Naive thymus-derived CD4-positive, alpha-beta T cell (primary cell): Measurements from ENCODE around the gene HEPHL1. TPM values are rescaled to one million over a fixed set of nuclear protein-coding genes. Genes with fewer than 3 reads are reported as not detected.

Experiments
- ATAC-seq: fragments of 150-1000 bp; cut with Tn5 transposase; 2 replicates; pipeline ENCODE4 v1.10.0; 2021; ENCODE audit warnings: mild to moderate bottlenecking, moderate library complexity
- CTCF ChIA-PET: fragments of 350-600 bp; sonication (Branson Sonifier 250); formaldehyde crosslinking; loops from one replicate; lab custom pipeline; 2021; ENCODE audit warnings: antibody characterized with exemption; lab: Charles Lee
- POLR2A ChIA-PET: fragments of 350-600 bp; sonication (Branson Sonifier 250); formaldehyde crosslinking; loops from one replicate; lab custom pipeline; 2021; ENCODE audit warnings: antibody characterized with exemption, inconsistent platforms; lab: Charles Lee
- DNase-seq, 9 donors: peaks; one replicate each; pipeline versions ENCODE4 v3.0.0 to v3.0.0-alpha.2; 2020 to 2022; ENCODE audit warnings: mixed read lengths in 1 of 9
- H3K27ac ChIP-seq: one replicate; pipeline ENCODE4 v1.7.0; 2013; ENCODE audit warnings: mild to moderate bottlenecking, low read depth, low read length, moderate library complexity
- H3K27me3 ChIP-seq, 2 donors: one replicate each; pipeline ENCODE4 v1.7.0; 2013; ENCODE audit warnings: low read length in 2 of 2, mild to moderate bottlenecking in 2 of 2, moderate library complexity in 2 of 2; ENCODE audit not compliant: control insufficient read depth in 2 of 2, insufficient read depth in 2 of 2
- H3K36me3 ChIP-seq, 3 experiments: 1 replicate in 2 of 3; 2 replicates in 1 of 3; pipeline ENCODE4 v1.7.0; 2013; ENCODE audit warnings: low read length in 3 of 3, mild to moderate bottlenecking in 3 of 3, moderate library complexity in 1 of 3; ENCODE audit not compliant: insufficient read depth in 3 of 3, control insufficient read depth in 2 of 3
- H3K4me1 ChIP-seq, 2 donors: one replicate each; pipeline ENCODE4 v1.7.0; 2013; ENCODE audit warnings: low read length in 2 of 2, mild to moderate bottlenecking in 2 of 2, moderate library complexity in 1 of 2; ENCODE audit not compliant: control insufficient read depth in 2 of 2, insufficient read depth in 2 of 2
- H3K4me3 ChIP-seq: 2 replicates; pipeline ENCODE4 v1.7.0; 2013; ENCODE audit warnings: mild to moderate bottlenecking, low read length
- H3K9me3 ChIP-seq, 3 experiments: 1 replicate in 2 of 3; 2 replicates in 1 of 3; pipeline ENCODE4 v1.7.0; 2013; ENCODE audit warnings: low read length in 3 of 3; ENCODE audit not compliant: control insufficient read depth in 2 of 3
- H3K27ac Mint-ChIP-seq, 9 donors: one replicate each; pipeline ENCODE4 v1.8.0; 2020 to 2022; ENCODE audit warnings: mixed read lengths in 9 of 9, mild to moderate bottlenecking in 8 of 9, moderate library complexity in 5 of 9, inconsistent platforms in 2 of 9
- H3K27me3 Mint-ChIP-seq, 5 donors: one replicate each; pipeline ENCODE4 v1.8.0; 2021 to 2022; ENCODE audit warnings: mixed read lengths in 5 of 5, mild to moderate bottlenecking in 1 of 5
- H3K36me3 Mint-ChIP-seq, 5 donors: one replicate each; pipeline ENCODE4 v1.8.0; 2020 to 2022; ENCODE audit warnings: mixed read lengths in 5 of 5, mild to moderate bottlenecking in 3 of 5, inconsistent platforms in 1 of 5
- H3K4me1 Mint-ChIP-seq, 7 donors: one replicate each; pipeline ENCODE4 v1.8.0; 2020 to 2022; ENCODE audit warnings: mixed read lengths in 7 of 7, mild to moderate bottlenecking in 3 of 7, inconsistent platforms in 1 of 7
- H3K4me3 Mint-ChIP-seq, 10 donors: one replicate each; pipeline ENCODE4 v1.8.0; 2020 to 2022; ENCODE audit warnings: mild to moderate bottlenecking in 10 of 10, mixed read lengths in 10 of 10, moderate library complexity in 6 of 10, inconsistent platforms in 2 of 10
- H3K9me3 Mint-ChIP-seq, 11 donors: one replicate each; pipeline ENCODE4 v1.8.0; 2020 to 2022; ENCODE audit warnings: mixed read lengths in 11 of 11, mild to moderate bottlenecking in 4 of 11, inconsistent platforms in 1 of 11, moderate library complexity in 1 of 11
- intact Hi-C, 2 donors: fragments of 100-400 bp; cut with micrococcal nuclease; formaldehyde crosslinking; loops; one replicate each; pipeline ENCODE4 v1.15.1; 2023
- polyA plus RNA-seq, 2 donors: library from polyadenylated mRNA; unstranded; fragments of 300-500 nt; fragmentation: Illumina TruSeq; gene quantifications; one replicate each; pipeline ENCODE4 v1.2.3, GENCODE V29; 2021
- total RNA-seq, 6 experiments: library from RNA in 5 of 6; stranded (reverse) in 5 of 6; gene quantifications; 1 replicate in 5 of 6; 2 replicates in 1 of 6; pipeline ENCODE4 v1.2.3 and lab custom pipeline; 2021 to 2026

HEPHL1 gene
- total and polyA plus RNA-seq, 7 experiments from 2014 or later, result not detected

DNA sequence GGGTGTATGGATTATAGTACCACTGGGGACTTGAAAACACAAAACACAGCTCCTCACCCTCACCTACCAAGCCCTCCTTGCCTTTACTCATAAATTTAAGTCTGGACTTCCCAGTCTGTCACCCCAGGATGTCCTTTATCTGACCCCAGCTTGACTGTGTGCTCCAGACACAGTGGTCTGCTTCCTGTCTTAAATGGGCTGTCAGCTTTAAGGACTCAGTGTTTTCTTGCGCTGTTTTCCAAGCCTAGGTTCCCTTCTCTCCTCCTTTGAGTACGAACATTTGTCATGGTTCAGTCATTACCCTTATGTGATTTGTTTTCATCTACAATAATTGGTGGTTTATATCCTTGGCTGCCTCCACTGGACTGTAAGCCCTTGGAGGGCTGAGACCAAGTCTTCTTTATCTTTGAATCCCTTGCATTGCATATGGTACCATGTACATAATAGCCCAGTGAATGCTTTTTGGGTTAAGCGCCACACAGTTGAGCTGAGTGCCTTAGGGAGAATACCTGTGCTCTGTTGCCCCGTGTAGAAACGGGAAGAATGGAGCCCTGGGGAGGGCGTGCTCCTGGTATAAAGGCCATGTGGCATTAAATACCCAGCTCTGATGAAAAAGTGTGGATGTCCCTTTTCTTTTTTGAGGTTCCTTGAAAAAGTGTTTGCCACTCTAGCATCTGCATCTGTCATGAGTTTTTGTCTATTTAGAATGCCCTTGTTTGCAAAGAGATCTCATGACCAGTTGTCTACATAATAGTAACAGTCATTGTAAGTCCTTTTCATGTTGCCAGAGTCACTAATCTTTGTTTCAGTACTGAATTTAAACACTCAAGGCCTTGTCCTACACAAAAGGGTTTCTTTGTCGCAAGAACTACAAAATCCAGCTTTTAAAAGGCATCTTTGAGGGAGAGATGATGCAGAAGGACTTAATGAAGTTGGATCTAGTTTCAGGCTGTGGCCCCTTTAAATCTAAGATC is 121.4 kb downstream of the HEPHL1 start:
- Mint-ChIP-seq H3K27ac (peak overlapping the region in 1 of 9 donors; percentile 29), H3K27me3 (no peaks in the 10 kb centered on the region), H3K36me3 (peaks cover 0 to 4% (median 3%) of the 10 kb centered on the region in 5 donors), H3K4me1 (peaks cover 38 to 72% (median 59%) of the 10 kb centered on the region in 7 donors), H3K9me3 (no peaks in the 10 kb centered on the region), H3K4me3 (peak overlapping the region in 1 of 10 donors; percentile 40)
- Histone ChIP-seq H3K4me1 (peaks cover 0 to 4% of the 10 kb centered on the region in 2 donors), H3K27ac (no peak overlapping the region), H3K27me3 (no peaks in the 10 kb centered on the region), H3K4me3 (no peak overlapping the region), H3K9me3 (no peaks in the 10 kb centered on the region), H3K36me3 (no peaks in the 10 kb centered on the region)
- ATAC-seq, result no peak
- intact Hi-C loops, result no loop called here
- POLR2A ChIA-PET, result no interaction called here
- DNase-seq, result no peak
- CTCF ChIA-PET, result no interaction called here

DNA sequence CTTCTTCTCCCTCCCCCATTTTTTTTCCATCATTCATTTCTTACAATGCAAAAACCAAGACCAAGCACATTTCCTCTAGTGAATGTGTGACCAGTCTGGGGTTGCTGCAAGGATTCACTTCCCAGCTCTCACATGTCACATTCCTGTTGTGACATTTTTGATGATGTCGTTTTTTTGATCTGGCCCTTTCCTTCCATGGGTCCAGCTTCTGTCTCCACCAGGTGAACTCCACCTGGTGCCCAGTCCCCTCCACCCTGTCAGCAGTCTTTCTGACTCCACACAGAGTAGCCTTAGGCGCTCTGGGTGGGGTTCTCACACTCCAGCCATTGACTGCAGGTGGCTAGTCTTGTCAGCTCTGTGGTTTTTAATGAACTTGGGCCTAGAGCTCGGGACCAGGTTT is 123.1 kb downstream of the HEPHL1 start:
- Mint-ChIP-seq H3K9me3 (no peaks in the 10 kb centered on the region), H3K27ac (peak overlapping the region in 1 of 9 donors; percentile 28), H3K36me3 (peaks cover 0 to 3% (median 0%) of the 10 kb centered on the region in 5 donors), H3K4me3 (no peak overlapping the region), H3K4me1 (peaks cover 45 to 77% (median 67%) of the 10 kb centered on the region in 7 donors), H3K27me3 (no peaks in the 10 kb centered on the region)
- Histone ChIP-seq H3K4me3 (no peak overlapping the region), H3K27me3 (no peaks in the 10 kb centered on the region), H3K36me3 (no peaks in the 10 kb centered on the region), H3K27ac (no peak overlapping the region), H3K9me3 (no peaks in the 10 kb centered on the region), H3K4me1 (peaks cover 0 to 8% of the 10 kb centered on the region in 2 donors)
- no peak for ATAC-seq
- DNase-seq, result no peak
- CTCF ChIA-PET, result no interaction called here
- POLR2A ChIA-PET, result no interaction called here
- intact Hi-C loops, result no loop called here

DNA sequence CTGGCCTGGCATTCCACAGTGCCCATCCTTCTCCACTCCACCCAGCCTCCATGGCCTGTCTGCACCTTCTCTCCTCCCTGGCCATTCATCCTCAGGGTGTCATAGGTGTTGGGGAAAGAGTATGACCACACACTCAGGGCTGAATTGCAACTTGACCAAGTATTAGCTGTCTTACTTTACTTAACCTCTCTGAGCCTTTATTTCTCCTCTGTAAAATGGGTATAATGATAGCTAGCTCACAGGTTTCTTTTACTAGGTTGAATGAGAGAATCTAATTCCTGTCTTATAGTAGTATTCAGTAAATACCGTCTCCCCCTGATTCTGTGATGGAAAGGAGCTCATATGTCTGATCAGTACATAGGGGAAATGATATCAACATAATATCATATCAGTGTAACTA is 123.5 kb downstream of the HEPHL1 start:
- Mint-ChIP-seq H3K36me3 (peaks cover 0 to 3% (median 0%) of the 10 kb centered on the region in 5 donors), H3K27ac (no peak overlapping the region), H3K4me3 (no peak overlapping the region), H3K4me1 (peaks cover 48 to 80% (median 72%) of the 10 kb centered on the region in 7 donors), H3K27me3 (no peaks in the 10 kb centered on the region), H3K9me3 (no peaks in the 10 kb centered on the region)
- peaks cover 0 to 8% of the 10 kb centered on the region in 2 donors for H3K4me1 ChIP-seq
- no peaks in the 10 kb centered on the region for H3K27me3 ChIP-seq
- CTCF ChIA-PET, result no interaction called here
- H3K36me3 ChIP-seq, result no peaks in the 10 kb centered on the region
- intact Hi-C loops, result no loop called here
- H3K27ac ChIP-seq, result no peak overlapping the region
- no peak overlapping the region for H3K4me3 ChIP-seq
- no peak for DNase-seq
- ATAC-seq, result no peak
- H3K9me3 ChIP-seq, result no peaks in the 10 kb centered on the region
- POLR2A ChIA-PET, result no interaction called here

DNA sequence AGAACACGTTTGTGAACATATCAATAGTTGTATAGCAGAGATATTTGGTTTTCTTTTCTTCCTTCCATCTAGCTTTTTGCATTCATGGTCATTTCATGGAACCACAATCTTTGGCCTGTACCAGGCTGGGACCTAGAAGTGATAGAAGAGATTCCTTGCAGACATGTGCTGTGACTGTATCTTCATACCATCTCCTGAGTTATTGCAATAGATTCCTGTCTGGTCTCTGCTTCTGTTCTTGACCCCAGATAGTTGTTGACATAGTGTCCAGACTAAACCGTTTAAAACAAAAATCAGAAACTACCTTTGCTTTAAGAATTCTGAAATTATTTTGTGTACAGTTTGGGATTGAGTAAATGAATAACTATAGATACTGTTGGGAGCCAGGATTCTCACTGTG is 124.3 kb downstream of the HEPHL1 start:
- no peaks in the 10 kb centered on the region for H3K9me3 Mint-ChIP-seq
- H3K4me1 Mint-ChIP-seq, result peaks cover 48 to 79% (median 72%) of the 10 kb centered on the region in 7 donors
- ChIA-PET POLR2A (no interaction called here), CTCF (no interaction called here)
- H3K4me3 ChIP-seq, result no peak overlapping the region
- peaks cover 0 to 3% (median 0%) of the 10 kb centered on the region in 5 donors for H3K36me3 Mint-ChIP-seq
- no peak for DNase-seq
- peaks cover 0 to 8% of the 10 kb centered on the region in 2 donors for H3K4me1 ChIP-seq
- no peaks in the 10 kb centered on the region for H3K27me3 Mint-ChIP-seq
- H3K9me3 ChIP-seq, result no peaks in the 10 kb centered on the region
- no peak for ATAC-seq
- no peaks in the 10 kb centered on the region for H3K27me3 ChIP-seq
- no peaks in the 10 kb centered on the region for H3K36me3 ChIP-seq
- intact Hi-C loops, result no loop called here
- H3K27ac Mint-ChIP-seq, result peak overlapping the region in 2 of 9 donors; percentile 12 to 48
- H3K27ac ChIP-seq, result no peak overlapping the region
- H3K4me3 Mint-ChIP-seq, result peak overlapping the region in 3 of 10 donors; percentile 8 to 34 (median 16)

DNA sequence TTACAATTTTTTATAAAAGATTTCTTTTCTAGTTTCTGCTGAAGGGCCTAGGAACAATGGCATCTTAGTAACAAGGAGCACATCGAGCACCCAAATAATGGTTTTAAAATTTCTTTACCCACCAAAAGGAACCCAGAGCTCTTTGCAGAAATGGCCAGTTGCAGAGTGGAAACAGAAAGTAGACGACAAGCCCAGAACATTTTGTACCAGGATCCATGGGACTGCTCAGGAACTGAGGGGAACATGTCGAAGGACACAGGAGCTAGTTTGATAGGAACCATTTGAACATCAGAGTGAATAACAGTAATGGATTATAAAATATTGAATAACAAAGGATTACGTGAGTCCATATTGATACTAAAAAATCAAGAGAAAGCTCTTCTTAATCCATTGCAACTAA is 124.8 kb downstream of the HEPHL1 start:
- Histone ChIP-seq H3K27ac (no peak overlapping the region), H3K4me3 (no peak overlapping the region), H3K9me3 (no peaks in the 10 kb centered on the region), H3K27me3 (no peaks in the 10 kb centered on the region), H3K36me3 (no peaks in the 10 kb centered on the region), H3K4me1 (peaks cover 0 to 8% of the 10 kb centered on the region in 2 donors)
- Mint-ChIP-seq H3K27ac (peak overlapping the region in 1 of 9 donors; percentile 48), H3K9me3 (no peaks in the 10 kb centered on the region), H3K4me3 (peak overlapping the region in 2 of 10 donors; percentile 34 to 42), H3K27me3 (no peaks in the 10 kb centered on the region), H3K4me1 (peaks cover 52 to 82% (median 75%) of the 10 kb centered on the region in 7 donors), H3K36me3 (peaks cover 0 to 3% (median 0%) of the 10 kb centered on the region in 5 donors)
- DNase-seq (no peak), ATAC-seq (no peak)
- ChIA-PET CTCF (no interaction called here), POLR2A (no interaction called here)
- intact Hi-C loops, result loop anchor here (2.0 kb wide), 2 partner anchors 15 to 17 kb away; partner anchors contain the start of gene PANX1 (in 1 of the 2)

DNA sequence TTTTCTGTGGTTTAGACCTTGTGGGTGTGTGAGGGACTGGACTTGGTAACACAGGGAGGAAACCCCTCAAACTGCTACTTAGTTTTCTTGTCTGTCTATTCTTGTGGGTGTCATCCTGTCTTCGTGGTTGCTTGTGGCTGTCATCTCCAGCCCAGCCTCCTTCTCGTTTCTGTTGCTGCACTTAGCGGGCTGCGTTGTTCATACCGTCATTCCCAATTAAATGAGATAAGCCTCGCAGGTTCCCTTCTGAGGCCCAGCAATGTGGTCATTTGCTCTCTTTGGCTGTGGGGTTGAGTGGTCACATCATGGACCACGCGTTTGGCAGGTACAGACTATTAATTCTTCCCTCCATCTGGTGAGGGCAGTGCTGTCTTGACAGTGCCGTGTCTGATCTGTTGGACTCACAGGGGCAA is 126.3 kb downstream of the HEPHL1 start:
- no peak overlapping the region for H3K4me3 ChIP-seq
- peaks cover 0 to 3% (median 0%) of the 10 kb centered on the region in 5 donors for H3K36me3 Mint-ChIP-seq
- peak overlapping the region in 4 of 9 donors; percentile 7 to 75 (median 22) for H3K27ac Mint-ChIP-seq
- peaks cover 0 to 8% of the 10 kb centered on the region in 2 donors for H3K4me1 ChIP-seq
- ChIA-PET CTCF (no interaction called here), POLR2A (no interaction called here)
- H3K9me3 Mint-ChIP-seq, result no peaks in the 10 kb centered on the region
- H3K9me3 ChIP-seq, result no peaks in the 10 kb centered on the region
- no peak overlapping the region for H3K27ac ChIP-seq
- peak overlapping the region; percentile 1 to 58 (median 30) for H3K4me3 Mint-ChIP-seq
- ATAC-seq (peak; percentile 37), DNase-seq (peak in 2 of 9 donors; percentile 18 to 30)
- H3K27me3 Mint-ChIP-seq, result no peaks in the 10 kb centered on the region
- intact Hi-C loops, result loop anchor here (2.0 kb wide), 2 partner anchors 17 to 19 kb away; partner anchors contain the start of gene PANX1 (in 1 of the 2)
- H3K4me1 Mint-ChIP-seq, result peaks cover 53 to 88% (median 81%) of the 10 kb centered on the region in 7 donors
- no peaks in the 10 kb centered on the region for H3K36me3 ChIP-seq
- H3K27me3 ChIP-seq, result no peaks in the 10 kb centered on the region
